HEK293 (cell line): Measurements from ENCODE around the gene RAB20.

Source experiments
- CTCF ChIA-PET: fragments of 350-600 bp; formaldehyde crosslinking; extraction: SDS; loops from one replicate; lab custom pipeline; 2021; ENCODE audit warnings: antibody characterized with exemption; lab: Yijun Ruan, JAX
- POLR2A ChIA-PET: fragments of 300-600 bp; formaldehyde crosslinking; extraction: SDS; loops from one replicate; lab custom pipeline; 2020; ENCODE audit warnings: antibody characterized with exemption, inconsistent platforms; lab: Yijun Ruan, JAX
- H3K27ac ChIP-seq: fragments of 200-500 bp; sonication (Bioruptor generic); 2 replicates; pipeline ENCODE4 v1.5.1; 2014; ENCODE audit warnings: low read depth, low read length, control low read depth, inconsistent platforms; ENCODE audit errors: extremely low read depth
- H3K36me3 ChIP-seq, 2 experiments: fragments of 200-500 bp in 1 of 2; sonication (Bioruptor generic) in 1 of 2; 1 replicate in 1 of 2; 2 replicates in 1 of 2; pipeline ENCODE4 v1.5.1; 2014 to 2017; ENCODE audit warnings: inconsistent platforms in 2 of 2, low read length in 2 of 2; ENCODE audit not compliant: control insufficient read depth in 2 of 2, insufficient read depth in 1 of 2
- H3K4me1 ChIP-seq: fragments of 200-500 bp; sonication (Bioruptor generic); 2 replicates; pipeline ENCODE4 v1.5.1; 2014; ENCODE audit warnings: mild to moderate bottlenecking, low read length, inconsistent platforms; ENCODE audit not compliant: control insufficient read depth, insufficient read depth
- H3K4me3 ChIP-seq: 2 replicates; pipeline ENCODE4 v1.5.1; 2011; ENCODE audit warnings: low read depth, mild to moderate bottlenecking, control low read depth, low read length, moderate library complexity
- H3K9me3 ChIP-seq: fragments of 200-500 bp; sonication (Bioruptor generic); 2 replicates; pipeline ENCODE4 v1.5.1; 2014; ENCODE audit warnings: low read depth, low read length, inconsistent platforms; ENCODE audit not compliant: control insufficient read depth, insufficient read depth
- OSR2 ChIP-seq: fragments of 450-650 bp; formaldehyde crosslinking; IDR thresholded peaks from 2 replicates; pipeline ENCODE4 v1.5.1; 2016; ENCODE audit warnings: missing biosample characterization, missing genetic modification characterization
- REST ChIP-seq: fragments of 450-650 bp; formaldehyde crosslinking; IDR thresholded peaks from 2 replicates; pipeline ENCODE4 v1.5.1; 2016; ENCODE audit warnings: missing biosample characterization, missing genetic modification characterization
- SETDB1 ChIP-seq: IDR thresholded peaks from one replicate; pipeline ENCODE4 v1.6.1; 2017; ENCODE audit warnings: mild to moderate bottlenecking, low read length, moderate library complexity, mixed read lengths; ENCODE audit not compliant: insufficient read length
- ZBTB17 ChIP-seq: fragments of 450-650 bp; formaldehyde crosslinking; IDR thresholded peaks from 2 replicates; pipeline ENCODE4 v1.5.1; 2016; ENCODE audit warnings: missing biosample characterization, missing genetic modification characterization
- ZFP41 ChIP-seq: fragments of 450-650 bp; formaldehyde crosslinking; IDR thresholded peaks from 2 replicates; pipeline ENCODE4 v1.5.1; 2016; ENCODE audit warnings: missing biosample characterization, missing genetic modification characterization, borderline replicate concordance
- ZNF146 ChIP-seq: fragments of 450-650 bp; formaldehyde crosslinking; IDR thresholded peaks from 2 replicates; pipeline ENCODE4 v1.5.1; 2016; ENCODE audit warnings: missing biosample characterization, missing genetic modification characterization
- ZNF157 ChIP-seq: fragments of 450-650 bp; formaldehyde crosslinking; IDR thresholded peaks from 2 replicates; pipeline ENCODE4 v1.5.1; 2016; ENCODE audit warnings: missing biosample characterization, missing genetic modification characterization
- ZNF280C ChIP-seq: fragments of 450-650 bp; formaldehyde crosslinking; IDR thresholded peaks from 2 replicates; pipeline ENCODE4 v1.5.1; 2016; ENCODE audit warnings: missing biosample characterization, missing genetic modification characterization
- ZNF350 ChIP-seq: fragments of 450-650 bp; formaldehyde crosslinking; IDR thresholded peaks from 2 replicates; pipeline ENCODE4 v1.5.0; 2017; ENCODE audit warnings: missing biosample characterization, mild to moderate bottlenecking, missing genetic modification characterization
- ZNF561 ChIP-seq: fragments of 450-650 bp; IDR thresholded peaks from 2 replicates; pipeline ENCODE4 v1.5.1; 2018; ENCODE audit warnings: missing biosample characterization, missing genetic modification characterization, borderline replicate concordance
- ZNF623 ChIP-seq: fragments of 450-650 bp; formaldehyde crosslinking; IDR thresholded peaks from 2 replicates; pipeline ENCODE4 v1.5.1; 2016; ENCODE audit warnings: missing biosample characterization, missing genetic modification characterization
- ZNF785 ChIP-seq: fragments of 450-650 bp; formaldehyde crosslinking; IDR thresholded peaks from 2 replicates; pipeline ENCODE4 v1.5.1; 2016; ENCODE audit warnings: missing biosample characterization, missing genetic modification characterization
- TF ChIP-seq, protein P1 (sequence below): sonication (generic); formaldehyde crosslinking; IDR thresholded peaks from 2 replicates; pipeline ENCODE4 v1.8.1; 2022; ENCODE audit warnings: mild to moderate bottlenecking, moderate library complexity, missing genetic modification reagents
- TF ChIP-seq, protein P2 (sequence below): fragments of 450-650 bp; formaldehyde crosslinking; IDR thresholded peaks from 2 replicates; pipeline ENCODE4 v1.5.1; 2016; ENCODE audit warnings: missing biosample characterization, missing genetic modification characterization

The RAB20 gene

DNA sequence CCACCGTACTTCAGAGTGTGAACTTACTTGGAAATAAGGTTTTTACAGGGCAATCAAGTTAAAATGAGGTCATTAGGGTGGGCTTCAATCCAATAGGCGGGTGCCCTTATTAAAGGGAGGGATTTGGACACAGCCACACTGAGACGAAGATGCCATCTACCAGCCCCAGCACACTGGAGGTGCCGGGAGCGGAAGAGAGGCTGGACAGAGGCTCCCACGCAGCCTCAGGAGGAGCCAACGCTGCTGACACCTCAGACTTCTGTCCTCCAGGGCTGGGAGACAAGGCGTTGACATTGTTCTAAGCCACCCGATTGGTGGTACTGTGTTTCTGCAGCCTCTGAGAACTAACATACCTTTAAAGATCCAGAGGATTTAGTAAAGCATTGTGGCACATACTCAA, 12.6 kb upstream of the RAB20 start:
- H3K4me3 ChIP-seq = no peak overlapping the region
- no peak overlapping the region for H3K27ac ChIP-seq
- H3K4me1 ChIP-seq = no peaks in the 10 kb centered on the region
- ChIA-PET POLR2A (no interaction called here), CTCF (no interaction called here)
- no peak for TF ChIP-seq OSR2 (tag by site-specific recombination)
- peak; percentile 49; the same call in 1 of the 2 replicates for TF ChIP-seq REST
- no peak for TF ChIP-seq ZNF561 (tag by site-specific recombination)
- TF ChIP-seq ZFP41 (tag by site-specific recombination) = no peak
- TF ChIP-seq ZNF280C (tag by site-specific recombination) = no peak
- H3K9me3 ChIP-seq = no peaks in the 10 kb centered on the region
- no peaks in the 10 kb centered on the region for H3K36me3 ChIP-seq

DNA sequence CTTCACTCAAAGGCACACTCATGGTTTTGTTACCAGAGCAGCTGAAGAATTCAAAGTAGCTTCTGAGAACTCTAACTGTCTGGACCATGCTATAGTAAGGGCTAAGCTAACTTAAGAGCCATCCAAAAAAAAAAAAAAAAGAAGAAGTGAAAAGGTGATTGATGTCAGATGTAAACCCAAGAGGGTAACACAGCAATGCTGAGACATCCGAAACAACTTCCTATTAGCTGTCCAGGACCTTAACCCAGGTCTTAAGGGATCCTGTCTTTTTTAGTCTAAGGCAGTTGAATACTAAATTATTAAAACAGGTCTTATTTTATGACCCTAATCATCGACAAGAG, 11.2 kb upstream of the RAB20 start:
- TF ChIP-seq ZNF146 (tag by site-specific recombination) (no peak), ZNF157 (no peak), ZNF785 (no peak), SETDB1 (no peak), ZBTB17 (tag by site-specific recombination) (no peak), ZNF350 (tag by site-specific recombination) (no peak), ZNF623 (tag by site-specific recombination) (no peak)
- TF ChIP-seq, protein P1, sequence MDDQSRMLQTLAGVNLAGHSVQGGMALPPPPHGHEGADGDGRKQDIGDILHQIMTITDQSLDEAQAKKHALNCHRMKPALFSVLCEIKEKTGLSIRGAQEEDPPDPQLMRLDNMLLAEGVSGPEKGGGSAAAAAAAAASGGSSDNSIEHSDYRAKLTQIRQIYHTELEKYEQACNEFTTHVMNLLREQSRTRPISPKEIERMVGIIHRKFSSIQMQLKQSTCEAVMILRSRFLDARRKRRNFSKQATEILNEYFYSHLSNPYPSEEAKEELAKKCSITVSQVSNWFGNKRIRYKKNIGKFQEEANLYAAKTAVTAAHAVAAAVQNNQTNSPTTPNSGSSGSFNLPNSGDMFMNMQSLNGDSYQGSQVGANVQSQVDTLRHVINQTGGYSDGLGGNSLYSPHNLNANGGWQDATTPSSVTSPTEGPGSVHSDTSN (CRISPR knock-in tag) = no peak
- TF ChIP-seq, protein P2, sequence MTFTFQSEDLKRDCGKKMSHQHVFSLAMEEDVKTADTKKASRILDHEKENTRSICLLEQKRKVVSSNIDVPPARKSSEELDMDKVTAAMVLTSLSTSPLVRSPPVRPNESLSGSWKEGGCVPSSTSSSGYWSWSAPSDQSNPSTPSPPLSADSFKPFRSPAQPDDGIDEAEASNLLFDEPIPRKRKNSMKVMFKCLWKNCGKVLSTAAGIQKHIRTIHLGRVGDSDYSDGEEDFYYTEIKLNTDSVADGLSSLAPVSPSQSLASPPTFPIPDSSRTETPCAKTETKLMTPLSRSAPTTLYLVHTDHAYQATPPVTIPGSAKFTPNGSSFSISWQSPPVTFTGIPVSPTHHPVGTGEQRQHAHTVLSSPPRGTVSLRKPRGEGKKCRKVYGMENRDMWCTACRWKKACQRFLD (tag by site-specific recombination) = no peak
- TF ChIP-seq, all 188 proteins: peak for 0
- ChIA-PET POLR2A (no interaction called here), CTCF (no interaction called here)
- Histone ChIP-seq H3K36me3 (no peaks in the 10 kb centered on the region), H3K9me3 (no peaks in the 10 kb centered on the region), H3K27ac (no peak overlapping the region), H3K4me1 (no peaks in the 10 kb centered on the region), H3K4me3 (no peak overlapping the region)
